ENCODE data around the gene COMMD4.
"Not testable (repeated sequence)": the region's sequence is repeated elsewhere in the genome, so short reads cannot be mapped to it uniquely, and the experiment has no call there.

Gene COMMD4

DNA sequence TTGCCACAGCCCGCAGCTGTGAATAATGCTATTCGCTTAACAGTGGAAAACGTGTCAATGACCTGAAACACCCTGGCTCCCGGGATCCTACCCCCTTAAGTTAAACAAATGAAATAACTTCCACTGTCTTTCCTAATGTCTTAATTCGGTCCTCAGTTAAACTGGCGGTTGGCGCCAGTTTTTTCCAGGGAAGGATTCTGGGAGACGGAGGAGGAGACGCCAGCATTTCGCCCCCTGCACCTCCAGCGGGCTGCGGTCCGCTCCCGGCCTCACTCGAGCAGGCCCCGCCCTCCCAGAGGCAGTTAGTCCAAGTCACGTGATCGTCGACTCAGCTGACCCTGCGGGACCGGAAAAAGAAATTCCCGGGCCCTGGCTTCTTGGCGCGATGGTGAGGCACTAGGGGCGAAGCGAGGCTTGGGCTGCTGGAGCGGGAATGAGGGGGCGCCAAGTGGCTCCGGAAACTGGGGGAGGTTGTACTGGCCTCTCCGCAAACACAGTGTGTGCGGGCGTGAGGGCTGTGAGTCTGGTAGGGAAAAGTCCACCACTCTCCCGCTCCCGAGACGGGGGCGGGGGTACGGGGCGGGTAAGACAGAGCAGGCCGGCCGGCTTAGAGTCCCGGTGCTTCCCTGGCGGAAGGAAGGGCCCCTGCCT is at the start of gene COMMD4:
Gene COMMD4 (plus strand): TSS at position 359 of the 651 bp plus-strand sequence. CDS start 27 bp downstream, at position 386.
- peak; percentile 83 for DNase-seq

DNA sequence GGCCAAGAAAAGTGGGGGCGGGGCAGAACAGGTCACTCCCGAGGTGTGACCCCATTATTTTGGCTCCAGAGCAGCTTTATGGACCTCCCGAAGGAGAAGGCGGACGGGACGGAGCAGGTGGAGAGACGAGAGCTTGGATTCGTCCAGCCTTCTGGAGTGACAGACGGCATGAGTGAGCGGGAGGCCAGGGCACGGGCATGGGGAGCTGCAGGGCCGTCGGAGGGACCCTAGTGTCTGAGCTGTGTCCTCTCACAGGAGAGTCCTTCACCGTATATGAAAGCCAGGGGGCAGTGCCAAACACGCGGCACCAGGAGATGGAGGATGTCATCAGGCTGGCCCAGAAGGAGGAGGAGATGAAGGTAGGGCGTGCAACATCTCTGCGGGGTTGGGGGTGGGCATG is 42.2 kb upstream of the COMMD4 start:
- DNase-seq, result not testable (repeated sequence)

DNA sequence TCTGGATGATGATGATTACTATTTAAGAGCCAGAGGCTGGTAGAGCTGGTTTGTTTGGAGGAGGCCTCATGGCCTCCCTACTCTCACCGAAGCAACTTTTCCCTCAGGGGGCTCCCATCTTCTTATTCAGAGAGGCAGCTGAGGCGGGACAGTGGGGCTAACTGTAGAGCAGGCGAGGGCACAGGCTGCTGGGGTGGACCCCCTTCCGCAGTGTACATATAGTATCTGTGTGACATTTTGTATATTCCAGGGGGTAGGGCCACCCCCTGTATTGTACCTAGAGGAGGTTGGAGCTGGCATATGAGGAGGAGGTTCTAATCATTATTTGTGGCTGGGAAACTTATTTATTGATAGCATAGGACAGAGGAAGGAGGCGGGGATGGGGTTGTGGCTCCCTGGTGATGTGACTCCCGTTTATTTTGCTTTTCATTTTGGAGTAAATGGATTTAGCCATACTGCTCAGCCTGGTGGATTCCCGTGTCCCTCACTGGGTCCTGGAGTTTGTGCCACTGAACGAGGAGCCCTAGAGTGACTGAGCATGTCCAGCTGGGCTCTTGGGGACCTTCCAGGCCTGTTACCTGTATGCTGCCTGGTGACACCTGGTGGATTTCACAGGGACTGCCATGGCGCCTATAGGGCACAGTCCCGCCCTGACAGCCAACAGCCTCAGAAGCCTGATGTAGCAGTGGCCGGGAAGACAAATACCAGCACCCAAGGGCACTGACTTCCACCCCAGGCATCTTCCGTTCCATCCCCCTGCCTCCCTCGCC is 37.1 kb upstream of the COMMD4 start:
- DNase-seq, result not testable (repeated sequence)

DNA sequence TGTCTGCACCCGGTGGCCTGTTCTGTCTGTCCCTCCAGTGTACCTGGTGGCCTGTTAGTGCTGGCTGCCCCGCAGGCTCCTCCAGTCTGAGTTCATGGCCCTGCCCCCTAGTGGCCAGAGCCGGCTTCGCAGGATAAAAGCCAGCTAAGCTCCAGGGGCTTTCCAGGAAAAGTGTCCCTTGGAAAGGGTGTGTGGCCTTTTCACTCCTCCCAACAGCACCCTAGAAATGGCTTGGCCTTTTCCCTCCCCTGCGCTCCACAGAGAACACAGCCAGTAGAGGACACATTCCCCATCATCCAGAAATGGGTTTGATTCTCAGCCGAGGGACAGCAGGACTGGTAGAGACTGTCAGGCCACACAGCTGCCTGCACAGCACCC is 36.6 kb upstream of the COMMD4 start:
- DNase-seq, result peak; percentile 75

DNA sequence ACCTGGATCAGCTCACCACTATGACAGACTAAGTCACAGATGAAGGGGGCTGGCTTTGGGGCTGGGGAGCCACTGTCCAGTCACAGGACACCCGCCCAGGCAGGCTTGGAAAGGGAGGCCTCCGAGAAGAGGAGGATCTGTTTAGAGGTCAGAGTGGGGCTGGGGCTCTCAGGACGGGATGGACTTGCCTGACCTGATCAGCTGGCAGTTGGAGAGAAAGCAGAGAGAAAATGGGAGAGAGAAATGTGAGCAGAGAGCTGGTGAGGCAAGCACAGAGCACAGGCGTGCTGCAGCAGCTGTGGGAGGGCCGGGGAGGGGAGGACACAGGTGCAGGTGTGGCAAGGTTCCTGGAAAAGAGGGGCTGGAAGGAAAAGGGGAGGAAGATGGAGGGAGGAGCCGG is 35.8 kb upstream of the COMMD4 start:
- not testable (repeated sequence) for DNase-seq

DNA sequence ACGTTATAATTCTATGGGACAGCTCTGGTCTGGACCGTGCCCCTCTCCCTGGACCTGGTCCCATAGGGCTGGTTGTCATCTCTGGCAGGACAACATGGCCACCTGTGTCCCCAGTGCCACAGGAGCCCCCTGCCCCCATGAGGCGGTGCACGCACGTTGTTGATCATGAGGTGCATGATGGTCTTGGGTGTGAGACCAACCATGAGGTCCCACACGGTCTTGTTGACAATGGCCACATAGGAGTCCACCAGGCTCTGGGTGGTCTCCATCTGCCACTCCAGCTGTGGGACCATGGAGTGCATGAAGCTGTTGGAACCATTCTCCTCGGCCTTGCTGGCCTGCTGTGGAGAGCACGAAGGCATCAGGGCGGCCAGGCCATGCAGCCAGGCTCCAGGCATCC is 33.5 kb upstream of the COMMD4 start:
- DNase-seq, result no peak

DNA sequence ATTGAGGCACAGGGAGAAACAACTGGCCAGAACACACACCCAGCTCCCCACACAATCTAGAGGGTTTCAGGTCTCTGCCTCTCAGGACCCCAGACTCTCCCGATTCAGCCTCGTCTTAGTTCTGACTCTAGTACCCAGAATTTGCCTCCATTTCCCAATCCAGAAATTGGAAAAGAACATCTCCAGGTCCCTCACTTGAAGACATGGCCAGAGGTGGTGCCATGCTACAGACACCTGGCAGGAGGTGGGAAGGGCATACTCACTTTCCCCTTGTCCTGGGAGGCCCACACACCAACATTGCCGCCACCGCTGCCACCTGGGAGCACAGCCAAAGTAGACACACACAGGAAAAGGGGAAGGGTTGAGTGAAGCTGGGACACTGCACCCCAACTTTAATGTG is 33.1 kb upstream of the COMMD4 start:
- not testable (repeated sequence) for DNase-seq

DNA sequence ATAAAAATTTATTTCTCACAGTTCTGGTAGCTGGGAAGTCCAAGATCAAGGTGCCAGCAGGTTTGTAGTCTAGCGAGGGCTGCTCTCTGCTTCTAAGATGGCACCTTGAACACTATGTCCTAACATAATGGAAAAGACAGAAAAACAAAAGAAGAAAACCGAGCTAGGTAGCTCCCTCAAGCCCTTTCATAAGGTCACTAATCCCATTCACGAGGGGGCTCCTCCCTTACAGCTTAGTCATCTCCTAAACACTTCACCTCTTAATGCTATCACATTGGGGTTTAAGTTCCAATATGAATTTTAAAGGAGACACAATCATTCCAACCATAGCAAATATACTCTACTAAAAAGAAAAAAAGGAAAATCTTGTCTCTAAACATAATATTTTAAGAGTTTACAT is 29.7 kb upstream of the COMMD4 start:
- DNase-seq, result no peak

DNA sequence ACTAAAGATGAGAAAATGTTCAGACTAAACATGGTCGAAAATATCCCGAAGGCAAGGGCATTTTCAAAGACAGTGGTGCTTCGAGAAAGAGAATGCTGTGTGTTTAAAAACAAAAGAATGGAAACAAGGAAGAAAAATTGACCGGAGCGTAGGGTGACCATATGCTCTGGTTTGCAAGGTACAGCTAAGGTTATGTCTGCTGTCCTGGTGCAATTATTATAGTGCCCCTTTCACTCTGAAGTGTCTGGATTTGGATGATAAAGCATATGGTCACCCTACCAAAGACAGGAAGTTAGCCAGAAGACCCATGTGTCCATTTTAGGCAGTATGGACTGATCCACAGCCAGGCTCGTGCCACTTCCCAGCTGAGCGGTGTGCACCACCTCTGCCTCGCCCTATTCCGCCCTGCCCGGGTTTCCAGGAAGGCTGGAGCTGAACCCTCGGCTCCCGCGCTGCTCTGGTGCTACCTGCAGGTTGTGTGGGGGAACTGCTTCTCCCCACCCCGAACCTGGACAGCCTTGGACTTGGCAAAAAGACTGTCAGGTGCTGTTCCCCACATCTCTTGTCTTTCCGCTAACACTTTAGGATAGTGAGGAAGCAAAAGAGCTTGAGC is 28.0 kb upstream of the COMMD4 start:
- peak; percentile 4 for DNase-seq

DNA sequence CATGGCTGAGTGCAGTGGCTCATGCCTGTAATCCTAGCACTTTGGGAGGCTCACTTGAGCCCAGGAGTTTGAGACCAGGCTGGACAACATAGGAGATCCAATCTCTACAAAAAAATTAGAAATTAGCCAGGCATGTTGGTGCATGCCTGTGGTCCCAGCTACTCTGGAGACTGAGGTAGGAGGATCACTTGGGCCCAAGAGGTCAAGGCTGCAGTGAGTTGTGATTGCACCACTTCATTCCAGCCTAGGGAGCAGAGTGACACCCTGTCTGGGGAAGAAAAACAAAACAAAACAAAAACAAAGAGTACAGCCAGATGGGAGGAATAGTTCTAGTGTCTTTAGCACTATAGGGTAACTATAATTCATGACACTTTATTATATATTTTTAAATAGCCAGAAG is 26.2 kb upstream of the COMMD4 start:
- DNase-seq, result no peak

DNA sequence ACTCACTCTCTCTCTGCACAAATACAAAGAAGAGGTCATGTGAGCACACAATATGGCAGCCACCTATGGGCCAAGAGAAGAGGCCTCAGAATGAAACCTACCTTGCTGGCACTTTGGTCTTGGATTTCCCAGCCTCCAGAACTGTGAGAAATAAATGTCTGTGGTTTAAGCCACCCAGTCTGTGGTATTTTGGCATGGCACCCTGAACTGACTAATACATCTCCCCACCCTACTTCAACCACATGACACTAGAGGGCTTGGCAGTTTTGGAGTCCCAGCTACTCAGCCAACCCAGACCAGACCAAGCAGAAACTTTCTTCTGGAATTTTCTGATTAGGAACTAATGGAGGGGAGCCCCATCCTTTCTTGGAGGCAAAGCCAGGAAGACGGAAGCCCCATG is 23.3 kb upstream of the COMMD4 start:
- DNase-seq, result not testable (repeated sequence)

DNA sequence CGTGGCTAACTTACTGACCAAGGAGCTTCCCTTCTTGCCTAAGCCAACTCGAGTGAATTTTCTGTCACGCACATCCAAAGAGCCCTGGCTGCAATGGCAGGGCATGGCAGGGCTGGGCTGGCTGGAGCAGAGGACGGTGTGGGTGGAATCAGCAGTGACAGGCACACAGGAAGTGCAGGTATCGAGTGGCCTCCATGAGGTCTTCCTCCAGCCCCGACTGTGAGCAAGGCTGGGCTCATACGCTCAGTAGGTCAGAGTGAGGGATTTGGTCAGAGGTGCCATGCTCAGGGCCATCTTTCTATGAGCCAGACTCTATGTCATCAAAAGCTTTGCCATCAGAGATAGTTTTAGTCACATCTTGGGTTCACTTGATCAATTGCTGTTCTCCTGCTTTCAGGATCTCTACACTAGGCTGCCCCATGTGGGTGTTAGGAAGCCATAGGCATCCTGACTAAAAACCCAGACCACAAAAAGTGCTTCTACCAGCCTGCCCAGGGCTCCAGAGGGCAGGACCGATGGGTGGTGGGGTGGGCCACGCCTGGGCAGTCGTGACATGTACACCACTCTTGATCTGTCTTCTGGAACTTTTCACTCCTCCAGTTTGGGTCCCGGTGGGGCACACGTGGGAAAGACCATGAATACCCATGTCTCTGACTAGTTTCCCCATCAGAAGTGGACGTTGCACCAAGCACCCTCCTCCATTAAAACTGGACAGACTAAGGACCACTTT is 22.6 kb upstream of the COMMD4 start:
- no peak for DNase-seq

DNA sequence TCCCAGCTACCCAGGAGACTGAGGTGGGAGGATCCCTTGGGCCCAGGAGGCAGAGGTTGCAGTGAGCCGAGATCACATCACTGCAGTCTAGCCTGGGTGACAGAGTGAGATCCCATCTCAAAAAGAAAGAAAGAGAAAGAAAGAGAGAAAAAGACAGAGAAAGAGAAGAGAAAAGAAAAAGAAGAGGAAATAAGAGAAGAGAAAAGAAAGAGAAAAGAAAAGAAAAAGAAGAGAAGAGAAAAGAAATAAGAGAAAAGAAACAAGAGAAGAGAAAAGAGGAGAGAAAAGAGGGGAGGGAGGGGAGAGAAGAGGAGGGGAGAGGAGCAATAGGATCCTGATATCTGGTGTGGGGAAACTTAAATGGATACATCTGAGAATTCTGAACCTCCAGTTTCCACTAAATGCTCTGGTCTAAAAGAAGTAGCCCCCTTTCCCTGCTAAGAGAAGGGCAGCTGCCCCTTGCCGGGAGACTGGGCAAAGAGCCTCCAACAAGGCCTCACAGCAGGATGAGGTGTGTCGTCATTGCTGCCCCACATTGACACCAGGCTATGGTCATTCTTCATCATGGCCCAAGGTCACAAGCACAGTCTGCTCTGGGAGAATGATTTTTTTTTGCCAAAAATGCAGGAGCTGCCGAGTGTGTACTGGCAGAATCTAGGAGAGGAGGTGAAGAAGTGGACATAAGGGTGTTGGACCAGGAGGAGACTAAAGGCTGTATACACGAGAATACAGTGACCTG is 21.1 kb upstream of the COMMD4 start:
- no peak for DNase-seq

DNA sequence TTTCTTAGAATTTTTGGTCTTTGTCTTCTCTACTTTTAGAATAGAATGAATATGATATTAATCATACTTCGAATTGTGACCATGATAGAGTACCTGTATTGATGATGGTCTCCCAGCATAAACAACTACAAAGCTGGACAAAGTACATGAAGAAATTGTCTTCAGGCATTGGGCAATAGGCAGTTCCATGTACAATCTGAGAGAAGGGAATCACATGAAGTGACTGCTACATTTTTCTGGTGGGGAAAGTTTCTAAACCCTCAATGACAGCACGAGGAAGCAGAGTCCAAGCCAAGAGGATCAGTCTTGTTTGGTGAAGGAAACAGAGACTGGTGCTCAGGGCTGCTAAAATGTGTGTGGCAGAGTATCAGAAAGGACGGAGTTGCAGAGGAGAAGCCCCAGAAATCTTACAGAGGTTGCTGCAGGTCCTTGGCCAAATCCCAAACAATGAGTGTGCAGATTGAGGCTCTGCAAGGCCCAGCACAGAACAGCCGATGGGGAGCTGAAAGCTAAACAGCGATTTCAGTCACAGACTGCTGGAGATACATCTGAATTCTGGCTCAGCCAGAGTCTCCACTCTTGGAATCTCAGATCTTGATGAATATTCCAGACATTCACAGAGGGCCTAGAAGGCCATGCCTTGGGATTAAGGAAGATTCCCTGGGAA is 16.5 kb upstream of the COMMD4 start:
- DNase-seq, result not testable (repeated sequence)

DNA sequence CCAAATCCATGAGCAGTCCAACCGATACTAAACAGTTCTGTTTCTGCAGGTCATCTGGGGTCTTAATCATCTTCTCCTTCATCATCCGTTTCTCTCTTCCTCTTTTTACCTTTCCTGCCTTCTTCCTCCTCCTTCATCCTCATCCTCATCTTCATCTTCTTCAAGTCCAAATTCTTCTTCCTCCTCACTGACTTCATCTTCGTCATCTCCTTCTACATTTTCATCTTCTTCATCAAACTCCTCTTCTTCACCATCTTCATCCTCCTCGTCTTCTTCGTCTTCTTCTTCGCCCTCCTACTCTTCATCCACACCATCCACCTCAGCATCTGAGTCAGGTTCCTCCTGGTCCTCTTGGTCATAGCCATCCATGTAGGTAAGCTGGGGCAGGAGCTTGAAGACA is 14.2 kb upstream of the COMMD4 start:
- DNase-seq, result no peak

DNA sequence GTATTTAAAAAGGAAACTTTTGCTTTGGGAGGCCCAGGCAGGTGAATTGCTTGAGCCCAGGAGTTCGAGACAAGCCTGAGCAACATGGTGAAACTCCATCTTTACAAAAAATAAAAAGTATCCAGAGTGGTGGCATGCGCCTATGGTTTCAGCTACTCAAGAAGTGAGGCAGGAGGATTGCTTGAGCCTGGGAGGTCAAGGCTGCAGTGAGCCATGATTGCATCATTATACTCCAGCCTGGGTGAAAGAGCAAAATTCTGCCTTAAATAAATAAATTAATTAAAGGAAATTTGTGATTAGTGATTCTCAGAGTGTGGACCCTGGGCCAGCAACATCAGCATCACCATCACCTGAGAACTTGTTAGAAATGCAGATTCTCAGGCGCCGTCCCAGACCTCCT is 9.9 kb upstream of the COMMD4 start:
- no peak for DNase-seq

DNA sequence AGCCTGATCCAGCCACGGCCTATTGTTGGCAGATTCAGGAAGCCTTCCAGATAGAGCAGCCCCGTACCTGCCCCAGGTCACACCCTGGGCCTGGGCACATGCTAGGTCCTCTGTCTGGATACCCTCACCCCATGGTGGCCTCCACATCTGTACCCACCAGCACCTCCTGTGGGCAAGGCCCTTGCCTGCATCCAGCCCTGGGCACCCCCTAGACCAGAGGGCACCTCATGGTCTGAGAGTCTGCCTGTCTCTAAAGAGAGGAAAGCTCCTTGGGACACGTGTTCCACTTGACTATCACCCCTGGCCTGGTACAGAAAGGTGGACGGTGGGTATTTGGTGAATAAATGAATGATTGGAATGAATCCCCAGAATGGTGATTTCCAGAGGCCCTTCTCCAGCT is 8.9 kb upstream of the COMMD4 start:
- DNase-seq, result no peak

DNA sequence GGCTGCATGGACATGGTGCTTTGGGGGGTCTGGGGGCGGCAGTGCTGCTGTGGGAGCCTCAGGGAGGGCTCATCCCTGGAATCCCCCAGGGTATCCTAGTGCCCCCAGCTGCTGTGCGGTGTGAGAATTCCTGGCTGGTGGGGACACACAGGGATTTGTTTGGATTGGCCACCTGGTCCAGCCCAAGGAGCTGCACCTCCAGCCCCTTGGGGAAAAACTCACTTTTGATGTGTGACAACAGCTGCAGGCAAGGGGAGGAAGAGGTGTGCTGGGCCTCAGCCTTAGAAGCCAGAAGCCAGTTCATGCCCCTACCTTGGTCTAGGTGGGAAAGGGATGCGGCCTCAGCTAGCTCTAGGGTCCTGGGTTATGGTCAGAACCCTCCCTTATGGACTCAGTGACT is 8.4 kb upstream of the COMMD4 start:
- no peak for DNase-seq

DNA sequence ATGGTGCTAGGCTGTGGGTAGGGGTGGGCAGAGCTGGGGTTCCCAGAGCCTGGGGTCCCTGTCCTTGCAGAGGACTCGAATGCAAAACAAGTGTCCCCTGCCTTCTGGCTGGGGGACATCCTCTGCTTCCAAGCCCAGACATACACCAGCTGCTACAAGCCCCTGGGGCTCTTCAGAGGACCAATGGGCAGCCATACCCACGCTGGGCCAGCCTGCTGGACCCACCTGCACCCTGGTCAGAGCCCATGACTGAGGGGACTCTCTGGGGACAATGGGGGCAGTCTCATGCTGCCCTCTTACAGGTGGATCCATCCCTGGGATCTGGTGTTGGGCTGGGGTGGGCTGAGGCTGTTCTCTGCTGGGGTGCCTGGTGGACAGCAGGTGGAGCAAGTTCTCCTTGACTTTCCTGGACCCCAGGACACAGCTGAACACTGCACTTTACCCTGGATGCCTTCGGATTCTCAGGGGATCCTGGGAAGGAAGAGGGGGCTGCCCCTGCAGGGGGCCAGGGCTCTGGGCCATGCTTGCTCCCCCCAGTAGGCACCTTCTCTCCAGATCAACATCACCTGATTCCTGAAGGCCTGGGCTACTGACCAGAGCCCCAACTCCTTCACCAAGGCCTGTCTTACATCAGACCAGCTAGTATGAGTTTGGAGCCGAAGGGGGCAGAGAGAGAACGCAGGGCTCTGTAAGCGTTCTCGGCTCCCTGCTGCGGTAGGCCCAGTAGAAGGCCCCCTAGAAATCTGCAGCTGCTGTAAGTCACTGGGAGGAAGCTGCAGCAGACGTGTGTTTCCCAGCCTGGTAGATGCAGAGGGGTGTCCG is 7.2 kb upstream of the COMMD4 start:
- no peak for DNase-seq

DNA sequence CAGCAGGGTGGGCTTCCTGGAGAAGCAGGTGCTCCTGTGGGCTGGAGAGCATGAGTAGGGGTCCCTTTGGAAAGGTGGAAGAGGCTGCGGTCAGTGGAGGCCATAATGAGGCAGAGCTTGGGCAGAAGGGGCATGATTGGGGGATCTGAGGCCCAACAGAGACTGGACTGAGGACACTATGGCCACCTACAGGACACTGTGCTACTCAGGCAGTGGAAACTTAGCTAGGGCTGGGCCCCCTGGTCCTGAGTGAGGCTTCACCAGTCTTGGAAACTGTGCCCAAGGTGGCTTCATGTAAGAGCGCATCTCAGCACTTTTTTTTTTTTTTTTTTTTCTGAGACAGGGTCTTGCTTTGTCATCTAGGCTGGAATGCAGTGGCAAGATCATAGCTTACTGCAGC is 6.3 kb upstream of the COMMD4 start:
- DNase-seq, result no peak

DNA sequence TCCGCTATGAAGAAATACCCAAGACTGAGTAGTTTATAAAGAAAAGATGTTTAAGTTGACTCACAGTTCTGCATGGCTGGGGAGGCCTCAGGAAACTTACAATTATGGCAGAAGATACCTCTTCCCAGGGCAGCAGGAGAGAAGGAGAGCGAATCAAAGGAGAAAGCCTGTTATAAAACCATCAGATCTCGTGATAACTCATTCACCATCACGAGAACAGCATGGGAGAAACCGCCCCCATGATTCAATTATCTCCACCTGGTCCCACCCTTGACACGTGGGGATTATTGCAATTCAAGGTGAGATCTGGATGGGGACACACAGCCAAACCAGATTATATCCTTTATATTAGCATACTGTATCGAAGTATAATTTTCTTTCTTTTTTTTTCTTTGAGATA is 3.8 kb upstream of the COMMD4 start:
- not testable (repeated sequence) for DNase-seq
